HG03571 (cell line): ENCODE data around the gene TMEM234.
A peak's percentile ranks its signal among the peaks of the same experiment; 100 is the strongest.

Source experiments
- ATAC-seq: cut with Tn5 transposase; IDR thresholded peaks from one replicate; pipeline ENCODE4 v1.9.1; 2021; ENCODE audit not compliant: unreplicated experiment

The TMEM234 gene

GRCh38 chr1:32240140-32240951, 18.2 kb upstream of the TMEM234 start:
- no peak for ATAC-seq

GRCh38 chr1:32239790-32240139, 17.6 kb upstream of the TMEM234 start:
- no peak for ATAC-seq

GRCh38 chr1:32239337-32239736, 17.2 kb upstream of the TMEM234 start:
- ATAC-seq: no peak

GRCh38 chr1:32234792-32235191, 12.6 kb upstream of the TMEM234 start:
- ATAC-seq: no peak

GRCh38 chr1:32232558-32233304, 10.6 kb upstream of the TMEM234 start:
- ATAC-seq: no peak

- ATAC-seq: no peak
These were observed 9.8 kb upstream of the TMEM234 start for GRCh38 chr1:32231843-32232432.

- ATAC-seq: no peak
These were observed 6.6 kb upstream of the TMEM234 start for GRCh38 chr1:32228771-32229170.

- no peak for ATAC-seq
These were observed 2.1 kb upstream of the TMEM234 start for GRCh38 chr1:32224285-32224684.

GRCh38 chr1:32223683-32224082, 1.5 kb upstream of the TMEM234 start:
- ATAC-seq: no peak

- ATAC-seq: no peak
These were observed 573 bp downstream of the TMEM234 start for GRCh38 chr1:32221581-32221979.

GRCh38 chr1:32220746-32221580, 1.2 kb downstream of the TMEM234 start:
- no peak for ATAC-seq

- no peak for ATAC-seq
These were observed 3.1 kb downstream of the TMEM234 start for GRCh38 chr1:32219022-32219421.

- ATAC-seq: no peak
These were observed 5.6 kb downstream of the TMEM234 start for GRCh38 chr1:32216566-32216965.

GRCh38 chr1:32215629-32216480, 6.3 kb downstream of the TMEM234 start:
- no peak for ATAC-seq

GRCh38 chr1:32208891-32209328, 13.2 kb downstream of the TMEM234 start, which contains the start of gene DCDC2B:
DCDC2B (plus strand) TSS chr1:32209089; CDS start chr1:32209094, 5 bp downstream.
- no peak for ATAC-seq

GRCh38 chr1:32208469-32208868, 13.7 kb downstream of the TMEM234 start:
- ATAC-seq: no peak

- peak; percentile 63 for ATAC-seq
These were observed 16.5 kb downstream of the TMEM234 start, which contains the start of gene IQCC for GRCh38 chr1:32205401-32206370. IQCC (plus strand) TSS chr1:32205671; CDS start chr1:32205682, 11 bp downstream.

GRCh38 chr1:32204943-32205361, 17.2 kb downstream of the TMEM234 start:
- ATAC-seq: no peak
